Lung (tissue), 12 donors: ENCODE data around the gene MSH2. TPM values are rescaled to one million over a fixed set of nuclear protein-coding genes. Genes with fewer than 3 reads are reported as not detected.

Experiments used
- ATAC-seq: fragments of 200-7000 bp; cut with Tn5 transposase; one replicate; pipeline ENCODE4 v1.9.1; 2020; ENCODE audit warnings: moderate number of reproducible peaks; ENCODE audit not compliant: insufficient read depth, low FRiP score
- DNase-seq, 3 donors: peaks; one replicate each; pipeline ENCODE4 v3.0.0-alpha.2; 2013 to 2017
- H3K27ac ChIP-seq, 2 donors: one replicate each; pipeline ENCODE4 v1.5.1; 2013; ENCODE audit warnings: mild to moderate bottlenecking in 2 of 2, moderate library complexity in 2 of 2, control low read depth in 1 of 2, inconsistent platforms in 1 of 2, low read depth in 1 of 2, low read length in 1 of 2
- H3K27me3 ChIP-seq, 3 donors: one replicate each; pipeline ENCODE4 v1.5.1; 2013; ENCODE audit warnings: low read length in 2 of 3; ENCODE audit not compliant: control insufficient read depth in 3 of 3, insufficient read depth in 3 of 3
- H3K36me3 ChIP-seq, 4 donors: one replicate each; pipeline ENCODE4 v1.5.1; 2013; ENCODE audit warnings: low read length in 4 of 4, mild to moderate bottlenecking in 1 of 4, moderate library complexity in 1 of 4; ENCODE audit not compliant: control insufficient read depth in 4 of 4, insufficient read depth in 4 of 4
- H3K4me1 ChIP-seq, 5 donors: one replicate each; pipeline ENCODE4 v1.5.1; 2013; ENCODE audit warnings: low read length in 5 of 5, mild to moderate bottlenecking in 2 of 5, moderate library complexity in 1 of 5; ENCODE audit not compliant: control insufficient read depth in 5 of 5, insufficient read depth in 5 of 5
- H3K4me3 ChIP-seq: one replicate; pipeline ENCODE4 v1.5.1; 2013; ENCODE audit warnings: mild to moderate bottlenecking, control low read depth, moderate library complexity
- H3K9ac ChIP-seq, 2 donors: one replicate each; pipeline ENCODE4 v1.5.1; 2013; ENCODE audit warnings: low read length in 2 of 2, control low read depth in 1 of 2; ENCODE audit not compliant: insufficient read depth in 1 of 2
- H3K9me3 ChIP-seq, 4 donors: one replicate each; pipeline ENCODE4 v1.5.1; 2013; ENCODE audit warnings: low read length in 3 of 4, mild to moderate bottlenecking in 1 of 4, moderate library complexity in 1 of 4; ENCODE audit not compliant: control insufficient read depth in 4 of 4, insufficient read depth in 3 of 4
- CTCF ChIP-seq: IDR thresholded peaks from 2 replicates; pipeline ENCODE4 v1.5.1; 2012; ENCODE audit warnings: mild to moderate bottlenecking; ENCODE audit errors: control extremely low read depth, extremely low read depth
- WGBS, 2 donors: extraction: QIAGEN DNeasy Blood & Tissue Kit; methylation state at CpG; one replicate each; pipeline ENCODE4 v1.1.7; 2013; 5-methylcytosine and 5-hydroxymethylcytosine counted together
- polyA plus RNA-seq, 2 donors: library from polyadenylated mRNA; stranded (reverse); fragments of 200-250 nt; gene quantifications; one replicate each; pipeline ENCODE4 v1.2.1, GENCODE V29; 2013
- total RNA-seq, 2 donors: library from RNA; depleted of rRNA in 1 of 2; stranded (reverse); fragments of >200 nt in 1 of 2; gene quantifications; one replicate each; pipeline ENCODE4 v1.2.1, GENCODE V29; 2014 to 2021
- donor health status: control.
- donor health status: control.
- donor health status: Bipolar disorder and iron deficiency.
- donor health status: healthy.
- donor health status: DM: yes; HTN: yes; CAD: no.

MSH2 gene
- total and polyA plus RNA-seq, 4 donors, result 6.4 to 44.9 (median 10.5) TPM

- H3K27ac ChIP-seq, result no peak overlapping the region
- ATAC-seq, result no peak
- no peaks in the 10 kb centered on the region for H3K27me3 ChIP-seq
- 100% methylated on average over 1 of the region's 1 CpG for WGBS, 2 donors
- no peak for TF ChIP-seq CTCF
- no peak overlapping the region for H3K4me3 ChIP-seq
- H3K9me3 ChIP-seq, result peaks cover 0 to 2% (median 0%) of the 10 kb centered on the region in 4 donors
- H3K9ac ChIP-seq, result no peak overlapping the region
- H3K36me3 ChIP-seq, result no peaks in the 10 kb centered on the region
- no peak for DNase-seq
- H3K4me1 ChIP-seq, result peaks cover 0 to 4% (median 0%) of the 10 kb centered on the region in 5 donors
Observed at GRCh38 chr2:47512581-47513083, 109.7 kb downstream of the MSH2 start.

DNA sequence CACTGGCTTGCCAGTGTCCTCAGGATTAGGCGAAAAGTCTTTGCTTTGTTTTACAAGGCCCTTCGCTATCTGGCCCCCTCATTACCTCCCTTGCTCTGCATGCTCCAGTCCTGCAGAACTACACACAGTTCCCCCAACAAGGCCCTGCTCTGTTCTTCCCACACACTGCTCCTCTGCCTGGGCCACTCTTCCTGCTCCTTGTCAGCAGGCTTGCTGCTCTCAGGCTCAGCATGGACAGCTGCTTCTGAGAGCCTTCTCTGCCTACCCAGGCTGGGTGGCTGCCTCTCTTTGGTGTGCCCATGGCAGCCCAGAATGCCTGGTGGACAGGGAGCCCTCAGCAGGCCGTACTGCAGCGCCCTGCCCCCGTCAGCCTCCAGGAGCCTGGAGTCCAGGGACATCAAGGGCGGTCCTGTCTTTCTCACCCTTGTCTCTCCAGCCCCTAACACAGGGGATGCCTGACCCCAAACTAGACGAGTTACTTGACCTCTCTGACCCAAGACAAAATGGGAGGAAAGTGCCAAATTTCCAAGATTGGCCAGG lies 111.1 kb downstream of the MSH2 start:
- Histone ChIP-seq H3K36me3 (no peaks in the 10 kb centered on the region), H3K9ac (no peak overlapping the region), H3K4me3 (no peak overlapping the region), H3K27me3 (peaks cover 0 to 3% (median 0%) of the 10 kb centered on the region in 3 donors), H3K4me1 (no peaks in the 10 kb centered on the region), H3K27ac (no peak overlapping the region), H3K9me3 (no peaks in the 10 kb centered on the region)
- no peak for ATAC-seq
- no peak for TF ChIP-seq CTCF
- WGBS, 2 donors, result 94 to 97% methylated on average over 7 of the region's 7 CpGs
- no peak for DNase-seq

DNA sequence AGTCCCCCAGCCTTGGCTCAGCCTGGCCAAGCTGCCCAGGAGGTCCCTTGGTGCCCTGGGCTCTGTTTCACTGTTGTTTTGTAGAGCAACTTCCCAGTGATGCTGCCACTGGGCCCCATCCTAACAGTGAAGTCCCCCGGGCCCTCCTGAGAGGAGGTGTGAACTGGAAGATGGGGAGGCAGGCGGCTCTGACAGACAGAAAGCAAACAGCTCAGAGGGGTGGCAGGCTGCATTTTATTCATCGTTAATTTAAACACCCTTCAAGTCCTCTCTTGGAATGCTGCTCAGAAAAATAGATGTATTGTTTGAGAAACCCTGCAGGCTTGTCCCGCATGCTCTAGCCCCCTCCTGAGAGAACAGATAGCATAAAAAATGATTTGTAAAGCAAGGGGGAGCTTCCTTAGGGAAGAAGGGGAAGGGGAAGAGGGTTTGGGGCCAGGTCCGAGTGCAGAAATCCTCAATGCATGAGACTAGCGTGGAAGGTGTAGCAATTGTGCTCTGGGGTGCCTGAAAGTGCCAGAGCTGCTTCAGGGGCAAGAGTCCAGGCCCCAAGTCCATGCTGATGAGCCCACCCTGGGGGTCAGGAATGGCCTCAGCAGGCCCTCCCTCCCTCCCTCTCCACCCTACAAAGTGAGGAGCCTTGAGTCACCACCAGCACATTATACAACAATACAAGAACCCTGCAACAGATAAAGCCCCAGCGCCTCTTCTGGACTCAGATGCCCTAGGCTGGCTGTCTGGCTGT lies 113.6 kb downstream of the MSH2 start:
- 81 to 83% methylated on average over 7 of the region's 7 CpGs for WGBS, 2 donors
- Histone ChIP-seq H3K4me1 (peaks cover 0 to 15% (median 4%) of the 10 kb centered on the region in 5 donors), H3K36me3 (no peaks in the 10 kb centered on the region), H3K9me3 (no peaks in the 10 kb centered on the region), H3K27me3 (peaks cover 0 to 6% (median 2%) of the 10 kb centered on the region in 3 donors), H3K27ac (no peak overlapping the region), H3K9ac (no peak overlapping the region), H3K4me3 (no peak overlapping the region)
- ATAC-seq (no peak), DNase-seq (no peak)
- TF ChIP-seq CTCF, result no peak
